Measurements from ENCODE around the gene SPATA24. TPM values are rescaled to one million over a fixed set of nuclear protein-coding genes. Genes with fewer than 3 reads are reported as not detected.

Gene SPATA24
- total RNA-seq, 1 donor, result 3.6 TPM

DNA sequence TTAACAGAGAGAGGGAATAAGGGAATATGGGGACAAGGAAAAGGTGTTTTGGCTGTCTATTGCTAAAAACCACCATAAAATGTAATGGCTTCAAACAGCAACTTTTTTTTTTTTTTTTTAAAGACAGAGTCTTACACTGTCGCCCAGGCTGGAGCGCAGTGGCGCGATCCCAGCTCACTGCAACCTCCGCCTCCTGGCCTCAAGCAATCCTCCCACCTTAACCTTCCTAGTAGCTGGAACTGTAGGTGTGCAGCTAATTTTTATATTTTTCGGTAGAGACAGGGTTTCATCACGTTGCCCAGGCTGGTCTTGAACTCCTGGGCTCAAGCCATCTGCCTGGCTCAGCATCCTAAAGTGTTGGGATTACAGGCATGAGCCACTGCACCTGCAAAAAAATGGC lies 4.3 kb upstream of the SPATA24 start:
- Histone ChIP-seq H4K20me1 (ENCODE audit: insufficient read depth, low read length) (no peaks in the 10 kb centered on the region), H3K79me2 (ENCODE audit: insufficient read depth, low read length) (no peaks in the 10 kb centered on the region), H3K4me2 (ENCODE audit: insufficient read depth, low read length) (no peak overlapping the region), H3K27ac (ENCODE audit: low read depth, low read length) (no peak overlapping the region), H2AFZ (ENCODE audit: low read length) (no peak overlapping the region), H3K4me3 (ENCODE audit: insufficient read depth, low read length) (no peak overlapping the region), H3K36me3 (ENCODE audit: insufficient read depth, low read length) (no peaks in the 10 kb centered on the region), H3K9me3 (ENCODE audit: low read depth, low read length) (no peaks in the 10 kb centered on the region), H3K4me1 (ENCODE audit: insufficient read depth, low read length) (peaks cover 10% of the 10 kb centered on the region), H3K27me3 (ENCODE audit: insufficient read depth, low read length) (no peaks in the 10 kb centered on the region)
- TF ChIP-seq, protein P1, sequence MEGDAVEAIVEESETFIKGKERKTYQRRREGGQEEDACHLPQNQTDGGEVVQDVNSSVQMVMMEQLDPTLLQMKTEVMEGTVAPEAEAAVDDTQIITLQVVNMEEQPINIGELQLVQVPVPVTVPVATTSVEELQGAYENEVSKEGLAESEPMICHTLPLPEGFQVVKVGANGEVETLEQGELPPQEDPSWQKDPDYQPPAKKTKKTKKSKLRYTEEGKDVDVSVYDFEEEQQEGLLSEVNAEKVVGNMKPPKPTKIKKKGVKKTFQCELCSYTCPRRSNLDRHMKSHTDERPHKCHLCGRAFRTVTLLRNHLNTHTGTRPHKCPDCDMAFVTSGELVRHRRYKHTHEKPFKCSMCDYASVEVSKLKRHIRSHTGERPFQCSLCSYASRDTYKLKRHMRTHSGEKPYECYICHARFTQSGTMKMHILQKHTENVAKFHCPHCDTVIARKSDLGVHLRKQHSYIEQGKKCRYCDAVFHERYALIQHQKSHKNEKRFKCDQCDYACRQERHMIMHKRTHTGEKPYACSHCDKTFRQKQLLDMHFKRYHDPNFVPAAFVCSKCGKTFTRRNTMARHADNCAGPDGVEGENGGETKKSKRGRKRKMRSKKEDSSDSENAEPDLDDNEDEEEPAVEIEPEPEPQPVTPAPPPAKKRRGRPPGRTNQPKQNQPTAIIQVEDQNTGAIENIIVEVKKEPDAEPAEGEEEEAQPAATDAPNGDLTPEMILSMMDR (IDR thresholded peaks at IDR 0.05; ENCODE audit: extremely low read depth, low read depth, low read length), result no peak
- no peak for DNase-seq (ENCODE audit: insufficient read length, low spot score, missing footprints)

DNA sequence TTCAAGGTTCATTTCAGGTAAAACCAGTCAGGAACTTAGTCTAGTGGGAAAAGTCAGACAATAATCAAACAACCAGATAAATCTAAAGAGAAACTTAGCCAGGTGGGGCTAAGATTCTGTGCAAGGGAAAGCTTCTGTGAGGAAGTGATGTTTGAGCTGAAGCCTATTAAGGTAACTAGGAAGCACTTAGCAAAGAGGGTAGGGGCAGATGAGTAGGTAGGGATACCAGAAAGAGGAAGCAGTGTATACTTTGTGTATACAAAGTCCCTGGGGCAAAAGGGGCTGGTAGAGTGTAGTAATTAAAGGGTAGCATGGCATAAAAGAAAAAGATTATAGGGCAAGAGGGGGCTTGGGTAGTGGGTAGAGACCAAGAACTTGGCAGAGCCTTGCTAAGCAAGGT lies 3.6 kb upstream of the SPATA24 start:
- Histone ChIP-seq H3K27ac (ENCODE audit: low read depth, low read length) (no peak overlapping the region), H3K4me3 (ENCODE audit: insufficient read depth, low read length) (no peak overlapping the region), H3K4me1 (ENCODE audit: insufficient read depth, low read length) (peaks cover 13% of the 10 kb centered on the region), H3K79me2 (ENCODE audit: insufficient read depth, low read length) (no peaks in the 10 kb centered on the region), H4K20me1 (ENCODE audit: insufficient read depth, low read length) (no peaks in the 10 kb centered on the region), H2AFZ (ENCODE audit: low read length) (no peak overlapping the region), H3K36me3 (ENCODE audit: insufficient read depth, low read length) (no peaks in the 10 kb centered on the region), H3K9me3 (ENCODE audit: low read depth, low read length) (no peaks in the 10 kb centered on the region), H3K27me3 (ENCODE audit: insufficient read depth, low read length) (no peaks in the 10 kb centered on the region), H3K4me2 (ENCODE audit: insufficient read depth, low read length) (no peak overlapping the region)
- peak; percentile 19 for DNase-seq (ENCODE audit: insufficient read length, low spot score, missing footprints)
- TF ChIP-seq, protein P1 (IDR thresholded peaks at IDR 0.05; ENCODE audit: extremely low read depth, low read depth, low read length), result no peak

DNA sequence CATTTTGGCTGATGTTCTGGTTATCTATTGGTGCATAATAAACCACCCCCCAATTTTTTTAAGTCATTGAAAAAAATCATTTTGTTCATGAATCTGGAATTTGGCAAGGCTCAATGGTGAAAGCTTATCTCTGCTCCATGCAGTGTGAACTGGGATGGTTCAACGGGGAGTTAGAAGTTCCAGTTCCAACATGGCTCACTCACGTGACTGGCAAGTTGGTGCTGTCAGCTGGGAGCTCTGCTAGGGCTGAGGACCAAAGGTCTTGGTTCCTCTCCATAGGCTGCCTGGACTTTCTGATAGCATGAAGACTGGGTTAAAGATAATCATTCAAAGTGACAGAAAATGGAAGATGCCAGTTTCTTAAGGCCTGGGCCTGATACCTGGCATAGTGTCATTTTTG lies 3.1 kb upstream of the SPATA24 start:
- TF ChIP-seq, protein P1 (IDR thresholded peaks at IDR 0.05; ENCODE audit: extremely low read depth, low read depth, low read length), result no peak
- no peak for DNase-seq (ENCODE audit: insufficient read length, low spot score, missing footprints)

DNA sequence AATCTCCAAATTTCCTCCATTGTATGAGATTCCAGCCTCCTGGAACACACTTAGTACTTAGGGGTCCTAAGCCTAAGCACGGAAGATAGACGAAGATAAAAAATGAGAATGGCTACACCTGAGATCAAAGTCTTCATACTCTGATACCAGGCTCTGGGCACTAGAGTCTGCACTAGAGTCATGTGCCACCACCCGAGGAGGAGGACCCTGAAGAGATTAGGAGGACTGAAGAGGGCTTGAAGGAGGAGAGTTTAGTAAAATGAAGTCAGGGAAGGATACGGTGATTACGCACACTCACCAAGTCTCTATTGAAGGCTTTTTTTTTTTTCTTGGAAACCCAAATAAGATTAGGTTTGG lies 573 bp upstream of the SPATA24 start:
- Histone ChIP-seq H3K4me2 (ENCODE audit: insufficient read depth, low read length) (peak overlapping the region; percentile 98), H3K36me3 (ENCODE audit: insufficient read depth, low read length) (no peaks in the 10 kb centered on the region), H3K4me1 (ENCODE audit: insufficient read depth, low read length) (peaks cover 13% of the 10 kb centered on the region), H3K27me3 (ENCODE audit: insufficient read depth, low read length) (no peaks in the 10 kb centered on the region), H3K79me2 (ENCODE audit: insufficient read depth, low read length) (no peaks in the 10 kb centered on the region), H3K4me3 (ENCODE audit: insufficient read depth, low read length) (peak overlapping the region; percentile 77), H3K9me3 (ENCODE audit: low read depth, low read length) (no peaks in the 10 kb centered on the region), H3K27ac (ENCODE audit: low read depth, low read length) (peak overlapping the region; percentile 91), H2AFZ (ENCODE audit: low read length) (peak overlapping the region; percentile 97), H4K20me1 (ENCODE audit: insufficient read depth, low read length) (no peaks in the 10 kb centered on the region)
- TF ChIP-seq, protein P1 (IDR thresholded peaks at IDR 0.05; ENCODE audit: extremely low read depth, low read depth, low read length), result no peak
- DNase-seq (ENCODE audit: insufficient read length, low spot score, missing footprints), result no peak

More for the DNA sequence above, 3.1 kb upstream of the SPATA24 start:
- Histone ChIP-seq H2AFZ (ENCODE audit: low read length) (no peak overlapping the region), H3K27ac (ENCODE audit: low read depth, low read length) (no peak overlapping the region), H4K20me1 (ENCODE audit: insufficient read depth, low read length) (no peaks in the 10 kb centered on the region), H3K9me3 (ENCODE audit: low read depth, low read length) (no peaks in the 10 kb centered on the region), H3K4me3 (ENCODE audit: insufficient read depth, low read length) (no peak overlapping the region), H3K4me1 (ENCODE audit: insufficient read depth, low read length) (peaks cover 13% of the 10 kb centered on the region), H3K27me3 (ENCODE audit: insufficient read depth, low read length) (no peaks in the 10 kb centered on the region), H3K79me2 (ENCODE audit: insufficient read depth, low read length) (no peaks in the 10 kb centered on the region), H3K36me3 (ENCODE audit: insufficient read depth, low read length) (no peaks in the 10 kb centered on the region), H3K4me2 (ENCODE audit: insufficient read depth, low read length) (no peak overlapping the region)
